Measurements from ENCODE around the gene EFEMP1. TPM values are rescaled to one million over a fixed set of nuclear protein-coding genes. Genes with fewer than 3 reads are reported as not detected.

EFEMP1 gene
- total RNA-seq, 1 experiment from 2014 or later = 0.34 TPM

DNA sequence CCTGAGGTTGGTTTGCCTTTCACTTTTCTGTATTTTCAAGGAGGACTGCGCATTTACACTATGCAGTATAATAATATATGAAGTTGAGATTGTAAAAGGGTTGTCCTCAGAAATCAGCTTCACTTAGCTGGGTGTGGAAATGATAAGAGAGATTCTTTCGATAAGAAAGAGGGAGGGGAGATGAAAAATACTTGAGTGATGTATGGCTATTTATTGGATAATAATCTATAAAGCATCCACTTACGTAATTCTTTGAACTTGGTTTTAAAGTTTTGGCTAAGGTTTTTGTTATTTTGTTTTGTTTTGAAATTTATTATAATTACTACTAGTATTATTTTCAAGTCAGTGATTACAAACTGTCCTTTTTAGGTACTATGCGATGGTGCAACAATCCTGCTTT, 40.6 kb downstream of the EFEMP1 start:
- BruUV-seq (replicated peaks) = no TSS peak
- Histone ChIP-seq H3K79me2 (ENCODE audit: insufficient read depth, low read length) (no peaks in the 10 kb centered on the region), H3K27ac (ENCODE audit: low read depth, low read length) (no peak overlapping the region), H3K9ac (ENCODE audit: low read length) (no peak overlapping the region), H3K4me1 (ENCODE audit: control insufficient read depth in 1 of 2, insufficient read depth in 2 of 2, low read length in 2 of 2) (peaks cover 0 to 11% of the 10 kb centered on the region in 2 experiments; a peak in 2 of 4 replicates), H3K9me2 (ENCODE audit: insufficient read depth) (no peaks in the 10 kb centered on the region), H4K20me1 (ENCODE audit: insufficient read depth) (no peaks in the 10 kb centered on the region), H3K9me3 (ENCODE audit: control insufficient read depth in 1 of 2, insufficient read depth in 1 of 2, low read depth in 1 of 2, low read length in 2 of 2) (no peaks in the 10 kb centered on the region), H3K36me3 (ENCODE audit: control insufficient read depth in 1 of 2, insufficient read depth in 2 of 2, low read length in 2 of 2) (no peaks in the 10 kb centered on the region), H3K27me3 (ENCODE audit: insufficient read depth, low read length) (no peaks in the 10 kb centered on the region), H3K4me2 (ENCODE audit: low read length) (no peak overlapping the region), H3K4me3 (replicated peaks in 1 of 2; ENCODE audit: low read depth in 1 of 2, low read length in 2 of 2) (no peak overlapping the region), H2AFZ (ENCODE audit: low read depth, low read length, poor library complexity, severe bottlenecking) (no peak overlapping the region)
- ATAC-seq (no peak), DNase-seq (ENCODE audit: low read depth, low spot score) (no peak)
- CTCF ChIA-PET = no interaction called here
- POLR2A ChIA-PET = no interaction called here
- intact Hi-C loops (cut with micrococcal nuclease) = no loop called here
- TF ChIP-seq SP1 (IDR thresholded peaks at IDR 0.05; ENCODE audit: low read depth) (no peak), ZNF274 (IDR thresholded peaks at IDR 0.05; ENCODE audit: low read depth, low read length) (no peak), CBX3 (IDR thresholded peaks at IDR 0.05; ENCODE audit: low read depth) (no peak), FOSL1 (IDR thresholded peaks at IDR 0.05; ENCODE audit: low read depth) (no peak), ELF1 (IDR thresholded peaks at IDR 0.05; ENCODE audit: borderline replicate concordance, low read depth) (no peak), RAD21 (IDR thresholded peaks at IDR 0.05; ENCODE audit: low read depth) (no peak), SRF (IDR thresholded peaks at IDR 0.05; ENCODE audit: low read depth) (no peak), TCF7L2 (IDR thresholded peaks at IDR 0.05; ENCODE audit: borderline replicate concordance, extremely low read depth, insufficient read depth, insufficient read length) (no peak), SIN3A (IDR thresholded peaks at IDR 0.05; ENCODE audit: low read depth) (no peak)
- TF ChIP-seq, protein P1, sequence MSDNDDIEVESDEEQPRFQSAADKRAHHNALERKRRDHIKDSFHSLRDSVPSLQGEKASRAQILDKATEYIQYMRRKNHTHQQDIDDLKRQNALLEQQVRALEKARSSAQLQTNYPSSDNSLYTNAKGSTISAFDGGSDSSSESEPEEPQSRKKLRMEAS (IDR thresholded peaks at IDR 0.05) = no peak
- TF ChIP-seq, protein P2, sequence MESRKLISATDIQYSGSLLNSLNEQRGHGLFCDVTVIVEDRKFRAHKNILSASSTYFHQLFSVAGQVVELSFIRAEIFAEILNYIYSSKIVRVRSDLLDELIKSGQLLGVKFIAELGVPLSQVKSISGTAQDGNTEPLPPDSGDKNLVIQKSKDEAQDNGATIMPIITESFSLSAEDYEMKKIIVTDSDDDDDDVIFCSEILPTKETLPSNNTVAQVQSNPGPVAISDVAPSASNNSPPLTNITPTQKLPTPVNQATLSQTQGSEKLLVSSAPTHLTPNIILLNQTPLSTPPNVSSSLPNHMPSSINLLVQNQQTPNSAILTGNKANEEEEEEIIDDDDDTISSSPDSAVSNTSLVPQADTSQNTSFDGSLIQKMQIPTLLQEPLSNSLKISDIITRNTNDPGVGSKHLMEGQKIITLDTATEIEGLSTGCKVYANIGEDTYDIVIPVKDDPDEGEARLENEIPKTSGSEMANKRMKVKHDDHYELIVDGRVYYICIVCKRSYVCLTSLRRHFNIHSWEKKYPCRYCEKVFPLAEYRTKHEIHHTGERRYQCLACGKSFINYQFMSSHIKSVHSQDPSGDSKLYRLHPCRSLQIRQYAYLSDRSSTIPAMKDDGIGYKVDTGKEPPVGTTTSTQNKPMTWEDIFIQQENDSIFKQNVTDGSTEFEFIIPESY (IDR thresholded peaks at IDR 0.05; ENCODE audit: extremely low read depth, insufficient replicate concordance, low read length) = no peak
- TF ChIP-seq, protein P3, sequence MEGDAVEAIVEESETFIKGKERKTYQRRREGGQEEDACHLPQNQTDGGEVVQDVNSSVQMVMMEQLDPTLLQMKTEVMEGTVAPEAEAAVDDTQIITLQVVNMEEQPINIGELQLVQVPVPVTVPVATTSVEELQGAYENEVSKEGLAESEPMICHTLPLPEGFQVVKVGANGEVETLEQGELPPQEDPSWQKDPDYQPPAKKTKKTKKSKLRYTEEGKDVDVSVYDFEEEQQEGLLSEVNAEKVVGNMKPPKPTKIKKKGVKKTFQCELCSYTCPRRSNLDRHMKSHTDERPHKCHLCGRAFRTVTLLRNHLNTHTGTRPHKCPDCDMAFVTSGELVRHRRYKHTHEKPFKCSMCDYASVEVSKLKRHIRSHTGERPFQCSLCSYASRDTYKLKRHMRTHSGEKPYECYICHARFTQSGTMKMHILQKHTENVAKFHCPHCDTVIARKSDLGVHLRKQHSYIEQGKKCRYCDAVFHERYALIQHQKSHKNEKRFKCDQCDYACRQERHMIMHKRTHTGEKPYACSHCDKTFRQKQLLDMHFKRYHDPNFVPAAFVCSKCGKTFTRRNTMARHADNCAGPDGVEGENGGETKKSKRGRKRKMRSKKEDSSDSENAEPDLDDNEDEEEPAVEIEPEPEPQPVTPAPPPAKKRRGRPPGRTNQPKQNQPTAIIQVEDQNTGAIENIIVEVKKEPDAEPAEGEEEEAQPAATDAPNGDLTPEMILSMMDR (IDR thresholded peaks at IDR 0.05 in 2 of 3, conservative IDR thresholded peaks at IDR 0.05 in 1 of 3; ENCODE audit: borderline replicate concordance in 1 of 3, insufficient read depth in 1 of 3, low read depth in 2 of 3, low read length in 2 of 3) = no peak
- TF ChIP-seq, protein P4, sequence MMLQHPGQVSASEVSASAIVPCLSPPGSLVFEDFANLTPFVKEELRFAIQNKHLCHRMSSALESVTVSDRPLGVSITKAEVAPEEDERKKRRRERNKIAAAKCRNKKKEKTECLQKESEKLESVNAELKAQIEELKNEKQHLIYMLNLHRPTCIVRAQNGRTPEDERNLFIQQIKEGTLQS (IDR thresholded peaks at IDR 0.05) = no peak
- RAD21 ChIA-PET (ENCODE audit: low non-redundant PET in 1 of 2, low total read pairs in 2 of 2, uncharacterized antibody in 2 of 2, unreplicated experiment in 2 of 2) = no interaction called here
